ENCODE measurements around the gene RXRA. TPM values are rescaled to one million over a fixed set of nuclear protein-coding genes. Genes with fewer than 3 reads are reported as not detected.

RXRA gene
- total RNA-seq, 2 donors from 2014 or later: 45.4 to 58.1 TPM

DNA sequence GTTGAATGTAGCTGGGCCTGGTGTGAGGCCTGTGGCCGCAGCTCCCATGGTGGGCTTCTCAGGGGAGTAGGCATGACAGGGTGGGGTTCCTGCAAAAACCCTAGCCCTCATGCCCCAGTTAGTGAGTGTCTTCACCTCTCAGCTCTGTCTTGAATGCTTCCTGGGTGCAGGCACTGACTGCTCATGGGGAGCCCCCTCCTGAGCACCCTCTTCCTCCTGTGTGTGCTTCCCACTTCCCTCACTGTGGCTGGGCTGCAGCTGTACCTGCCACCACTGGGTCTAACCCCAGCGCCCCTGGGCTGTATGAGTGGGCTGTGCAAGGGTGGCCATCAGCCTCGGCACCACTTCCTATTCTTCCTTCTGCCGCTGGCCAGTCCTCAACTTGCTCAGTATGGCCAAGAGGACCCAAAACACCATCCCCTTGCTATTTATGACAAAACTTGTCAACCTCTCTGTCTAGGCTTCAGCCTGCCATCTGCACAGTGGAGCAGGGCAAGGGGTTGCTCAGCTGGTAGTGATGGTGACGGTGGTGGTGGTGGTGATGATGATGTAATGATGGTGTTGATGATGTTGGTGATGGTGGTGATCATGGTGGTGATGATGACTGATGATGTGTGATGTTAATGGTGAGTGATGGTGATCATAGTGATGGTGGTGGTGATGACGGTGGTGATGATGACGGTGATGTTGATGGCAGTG lies 67.5 kb downstream of the RXRA start:
- H3K4me3 ChIP-seq: no peak overlapping the region
- no peaks in the 10 kb centered on the region for H3K9me3 ChIP-seq
- TF ChIP-seq, protein P1, sequence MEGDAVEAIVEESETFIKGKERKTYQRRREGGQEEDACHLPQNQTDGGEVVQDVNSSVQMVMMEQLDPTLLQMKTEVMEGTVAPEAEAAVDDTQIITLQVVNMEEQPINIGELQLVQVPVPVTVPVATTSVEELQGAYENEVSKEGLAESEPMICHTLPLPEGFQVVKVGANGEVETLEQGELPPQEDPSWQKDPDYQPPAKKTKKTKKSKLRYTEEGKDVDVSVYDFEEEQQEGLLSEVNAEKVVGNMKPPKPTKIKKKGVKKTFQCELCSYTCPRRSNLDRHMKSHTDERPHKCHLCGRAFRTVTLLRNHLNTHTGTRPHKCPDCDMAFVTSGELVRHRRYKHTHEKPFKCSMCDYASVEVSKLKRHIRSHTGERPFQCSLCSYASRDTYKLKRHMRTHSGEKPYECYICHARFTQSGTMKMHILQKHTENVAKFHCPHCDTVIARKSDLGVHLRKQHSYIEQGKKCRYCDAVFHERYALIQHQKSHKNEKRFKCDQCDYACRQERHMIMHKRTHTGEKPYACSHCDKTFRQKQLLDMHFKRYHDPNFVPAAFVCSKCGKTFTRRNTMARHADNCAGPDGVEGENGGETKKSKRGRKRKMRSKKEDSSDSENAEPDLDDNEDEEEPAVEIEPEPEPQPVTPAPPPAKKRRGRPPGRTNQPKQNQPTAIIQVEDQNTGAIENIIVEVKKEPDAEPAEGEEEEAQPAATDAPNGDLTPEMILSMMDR (IDR thresholded peaks at IDR 0.05): no peak
- H3K36me3 ChIP-seq: no peaks in the 10 kb centered on the region
- no peak overlapping the region for H3K27ac ChIP-seq
- ATAC-seq (ENCODE audit: insufficient number of reproducible peaks, low FRiP score, low read depth): no peak
- H3K4me1 ChIP-seq (ENCODE audit: control insufficient read depth in 1 of 2, low read depth in 2 of 2): peaks cover 30 to 67% of the 10 kb centered on the region in 2 donors
- no peak for DNase-seq (ENCODE audit: low spot score)
- H3K27me3 ChIP-seq (replicated peaks; ENCODE audit: insufficient read depth): no peaks in the 10 kb centered on the region

DNA sequence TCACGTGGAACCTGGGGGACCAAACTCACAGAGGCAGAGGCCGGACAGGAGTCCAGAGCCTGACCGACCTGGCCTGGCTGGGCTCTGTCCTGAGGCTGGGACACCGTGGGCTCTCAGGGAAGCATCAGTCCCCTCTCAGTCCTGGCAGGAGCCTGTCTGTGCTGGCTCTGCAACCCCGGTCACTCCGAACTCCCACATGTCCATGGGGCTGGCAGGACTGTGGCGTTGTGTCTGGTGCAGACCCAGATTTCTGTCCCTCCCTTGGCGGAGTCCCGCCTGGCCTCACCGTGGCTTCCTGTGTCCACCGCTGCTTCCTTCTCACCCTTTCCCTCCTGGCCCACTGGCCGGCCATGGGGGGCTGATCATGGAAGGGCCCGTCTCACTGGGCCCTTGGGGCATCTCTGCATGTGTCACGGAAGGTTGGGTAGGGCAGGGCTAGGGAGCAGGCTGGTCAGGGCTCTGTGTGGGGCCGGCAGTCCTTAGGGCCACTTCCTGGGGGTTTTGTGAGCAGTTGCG lies 68.8 kb downstream of the RXRA start:
- Histone ChIP-seq H3K4me3 (no peak overlapping the region), H3K27ac (peak overlapping the region in 1 of 2 donors; percentile 5), H3K9me3 (no peaks in the 10 kb centered on the region), H3K4me1 (ENCODE audit: control insufficient read depth in 1 of 2, low read depth in 2 of 2) (peaks cover 30 to 54% of the 10 kb centered on the region in 2 donors), H3K36me3 (no peaks in the 10 kb centered on the region), H3K27me3 (replicated peaks; ENCODE audit: insufficient read depth) (no peaks in the 10 kb centered on the region)
- TF ChIP-seq, protein P1 (IDR thresholded peaks at IDR 0.05): no peak
- no peak for ATAC-seq (ENCODE audit: insufficient number of reproducible peaks, low FRiP score, low read depth)
- no peak for DNase-seq (ENCODE audit: low spot score)

DNA sequence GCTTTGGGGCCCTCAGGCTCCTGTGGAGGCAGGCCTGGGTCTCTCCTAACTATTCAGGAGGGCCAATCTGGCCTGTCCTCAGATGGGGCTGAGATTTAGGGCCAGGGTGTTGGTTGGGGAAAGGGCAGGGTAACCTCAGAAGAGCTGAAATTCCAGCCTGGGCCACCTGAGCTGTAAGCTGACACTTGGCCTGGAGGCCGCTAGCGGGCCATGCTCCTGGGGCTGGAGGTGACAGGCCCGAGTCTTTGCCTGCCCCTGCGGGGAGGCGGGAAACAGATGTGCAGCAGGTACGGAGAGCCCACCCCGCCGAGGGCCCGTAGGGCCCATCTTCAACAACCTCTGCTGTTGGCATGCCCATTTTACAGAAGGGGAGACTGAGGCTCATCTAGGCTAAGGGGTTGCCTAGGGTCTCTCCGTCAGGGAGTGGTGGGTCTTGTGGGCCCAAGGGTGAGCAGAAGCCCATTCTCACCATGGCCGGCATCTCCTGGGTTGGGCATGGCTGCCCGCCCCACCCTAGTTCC lies 69.5 kb downstream of the RXRA start:
- no peak for ATAC-seq (ENCODE audit: insufficient number of reproducible peaks, low FRiP score, low read depth)
- Histone ChIP-seq H3K9me3 (no peaks in the 10 kb centered on the region), H3K36me3 (no peaks in the 10 kb centered on the region), H3K27ac (peak overlapping the region in 1 of 2 donors; percentile 5), H3K4me3 (no peak overlapping the region), H3K27me3 (replicated peaks; ENCODE audit: insufficient read depth) (no peaks in the 10 kb centered on the region), H3K4me1 (ENCODE audit: control insufficient read depth in 1 of 2, low read depth in 2 of 2) (peaks cover 30 to 48% of the 10 kb centered on the region in 2 donors)
- TF ChIP-seq, protein P1 (IDR thresholded peaks at IDR 0.05): no peak
- DNase-seq (ENCODE audit: low spot score): no peak

DNA sequence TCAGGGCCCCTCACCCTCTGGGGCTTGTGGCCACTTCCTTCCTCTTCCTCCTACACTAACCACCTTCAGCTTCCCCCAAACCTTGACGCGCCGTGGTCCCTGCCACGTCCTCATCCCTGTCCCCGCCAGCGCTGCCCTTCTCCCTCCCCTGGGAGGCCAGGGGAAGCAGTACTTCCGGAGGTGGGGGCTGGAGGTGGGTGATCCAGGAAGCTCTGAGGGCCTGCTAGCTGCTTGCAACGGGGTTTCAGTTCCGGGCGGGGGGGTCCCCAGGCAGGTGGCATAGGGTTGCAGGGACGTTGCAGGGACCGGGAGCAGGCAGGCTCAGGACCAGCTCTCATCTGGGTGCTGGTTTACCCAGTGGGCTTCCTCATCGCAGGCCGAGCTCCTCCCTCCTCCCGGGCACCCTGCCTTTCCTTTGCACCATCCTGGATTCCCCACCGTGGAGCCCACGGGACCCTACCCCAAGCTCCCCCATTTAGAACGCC lies 70.0 kb downstream of the RXRA start:
- no peak for ATAC-seq (ENCODE audit: insufficient number of reproducible peaks, low FRiP score, low read depth)
- H3K27me3 ChIP-seq (replicated peaks; ENCODE audit: insufficient read depth): no peaks in the 10 kb centered on the region
- H3K36me3 ChIP-seq: no peaks in the 10 kb centered on the region
- no peaks in the 10 kb centered on the region for H3K9me3 ChIP-seq
- H3K4me3 ChIP-seq: peak overlapping the region; percentile 19
- TF ChIP-seq, protein P1 (IDR thresholded peaks at IDR 0.05): no peak
- peak overlapping the region in 1 of 2 donors; percentile 15 for H3K27ac ChIP-seq
- H3K4me1 ChIP-seq (ENCODE audit: control insufficient read depth in 1 of 2, low read depth in 2 of 2): peaks cover 30 to 48% of the 10 kb centered on the region in 2 donors
- no peak for DNase-seq (ENCODE audit: low spot score)

DNA sequence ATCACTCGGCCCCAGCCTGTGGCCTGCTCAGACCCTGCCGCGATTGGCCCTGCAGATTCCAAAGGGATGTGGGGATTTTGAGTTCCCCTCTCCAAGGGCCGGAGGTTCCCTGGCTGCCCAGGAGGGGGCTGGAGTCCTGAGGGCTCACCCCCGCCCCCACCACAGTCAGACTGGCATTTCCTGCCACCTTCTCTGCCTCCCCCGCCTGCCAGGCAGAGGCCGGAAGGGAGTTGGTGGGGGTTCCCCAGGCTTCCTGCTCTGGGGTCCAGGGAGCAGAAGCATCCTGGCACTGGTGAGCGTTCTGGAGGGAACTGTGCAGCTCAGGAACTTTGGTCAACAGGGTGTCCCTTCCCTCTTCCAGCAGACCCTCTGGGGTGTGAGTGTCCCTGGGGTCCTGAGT lies 70.6 kb downstream of the RXRA start:
- Histone ChIP-seq H3K27me3 (replicated peaks; ENCODE audit: insufficient read depth) (no peaks in the 10 kb centered on the region), H3K27ac (peak overlapping the region in 1 of 2 donors; percentile 15), H3K9me3 (no peaks in the 10 kb centered on the region), H3K4me3 (peak overlapping the region; percentile 19), H3K36me3 (no peaks in the 10 kb centered on the region), H3K4me1 (ENCODE audit: control insufficient read depth in 1 of 2, low read depth in 2 of 2) (peaks cover 30 to 48% of the 10 kb centered on the region in 2 donors)
- TF ChIP-seq, protein P1 (IDR thresholded peaks at IDR 0.05): peak; percentile 15
- ATAC-seq (ENCODE audit: insufficient number of reproducible peaks, low FRiP score, low read depth) (no peak), DNase-seq (ENCODE audit: low spot score) (no peak)

Data from thoracic aorta (tissue), 2 donors.